GM12865 (cell line): ENCODE measurements around the gene DNAJA1.

ENCODE experiments used
- DNase-seq: peaks from one replicate; pipeline ENCODE4 v3.0.0; 2010; ENCODE audit warnings: low read depth
- H3K4me3 ChIP-seq: 2 replicates; pipeline ENCODE4 v1.5.1; 2011; ENCODE audit warnings: mild to moderate bottlenecking, low read depth, low read length, control low read depth
- TF ChIP-seq, protein P1 (sequence below): IDR thresholded peaks from 2 replicates; pipeline ENCODE4 v1.5.1; 2011; ENCODE audit warnings: low read length, control low read depth, low read depth, inconsistent platforms; ENCODE audit not compliant: insufficient read depth; ENCODE audit errors: missing control alignments

The DNAJA1 gene

DNA sequence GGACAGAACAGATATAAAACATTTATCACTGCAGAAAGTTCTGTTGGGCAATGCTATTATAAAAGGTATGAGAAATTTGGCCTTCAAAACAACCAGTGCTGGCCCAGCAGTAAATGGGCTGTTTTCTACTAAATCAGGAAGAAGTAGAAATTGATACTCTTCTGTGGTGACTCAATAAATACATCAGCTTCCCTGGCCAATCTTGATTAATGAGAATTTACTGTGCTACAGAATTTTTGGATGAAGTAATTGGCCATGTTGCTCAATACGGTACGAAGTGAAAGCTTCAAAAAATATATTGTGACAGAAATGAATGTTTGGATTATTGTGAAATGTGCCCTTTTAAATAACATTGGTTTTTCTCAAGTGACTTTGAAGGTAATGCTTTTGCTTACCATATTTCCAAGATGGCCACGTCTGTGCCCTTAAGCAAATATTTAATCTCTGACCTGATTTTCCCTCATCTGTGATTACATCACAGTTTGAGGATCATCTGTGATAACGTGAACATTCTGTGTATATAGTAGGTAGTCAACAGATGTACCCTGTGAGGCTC lies 4.2 kb downstream of the DNAJA1 start:
- H3K4me3 ChIP-seq: no peak overlapping the region
- DNase-seq: no peak

DNA sequence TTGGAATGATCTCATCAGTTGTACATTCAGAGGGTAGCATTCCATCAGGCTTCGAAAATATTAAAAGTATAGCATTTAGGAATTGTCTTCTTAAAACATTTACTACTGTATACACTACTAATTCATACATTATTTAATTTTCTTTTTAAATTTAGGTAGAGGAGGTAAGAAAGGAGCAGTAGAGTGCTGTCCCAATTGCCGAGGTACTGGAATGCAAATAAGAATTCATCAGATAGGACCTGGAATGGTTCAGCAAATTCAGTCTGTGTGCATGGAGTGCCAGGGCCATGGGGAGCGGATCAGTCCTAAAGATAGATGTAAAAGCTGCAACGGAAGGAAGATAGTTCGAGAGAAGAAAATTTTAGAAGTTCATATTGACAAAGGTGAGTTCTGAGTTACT lies 5.2 kb downstream of the DNAJA1 start:
- no peak overlapping the region for H3K4me3 ChIP-seq
- no peak for DNase-seq
- TF ChIP-seq, protein P1, sequence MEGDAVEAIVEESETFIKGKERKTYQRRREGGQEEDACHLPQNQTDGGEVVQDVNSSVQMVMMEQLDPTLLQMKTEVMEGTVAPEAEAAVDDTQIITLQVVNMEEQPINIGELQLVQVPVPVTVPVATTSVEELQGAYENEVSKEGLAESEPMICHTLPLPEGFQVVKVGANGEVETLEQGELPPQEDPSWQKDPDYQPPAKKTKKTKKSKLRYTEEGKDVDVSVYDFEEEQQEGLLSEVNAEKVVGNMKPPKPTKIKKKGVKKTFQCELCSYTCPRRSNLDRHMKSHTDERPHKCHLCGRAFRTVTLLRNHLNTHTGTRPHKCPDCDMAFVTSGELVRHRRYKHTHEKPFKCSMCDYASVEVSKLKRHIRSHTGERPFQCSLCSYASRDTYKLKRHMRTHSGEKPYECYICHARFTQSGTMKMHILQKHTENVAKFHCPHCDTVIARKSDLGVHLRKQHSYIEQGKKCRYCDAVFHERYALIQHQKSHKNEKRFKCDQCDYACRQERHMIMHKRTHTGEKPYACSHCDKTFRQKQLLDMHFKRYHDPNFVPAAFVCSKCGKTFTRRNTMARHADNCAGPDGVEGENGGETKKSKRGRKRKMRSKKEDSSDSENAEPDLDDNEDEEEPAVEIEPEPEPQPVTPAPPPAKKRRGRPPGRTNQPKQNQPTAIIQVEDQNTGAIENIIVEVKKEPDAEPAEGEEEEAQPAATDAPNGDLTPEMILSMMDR: no peak

More for the DNA sequence above, 4.2 kb downstream of the DNAJA1 start:
- TF ChIP-seq, protein P1: no peak

DNA sequence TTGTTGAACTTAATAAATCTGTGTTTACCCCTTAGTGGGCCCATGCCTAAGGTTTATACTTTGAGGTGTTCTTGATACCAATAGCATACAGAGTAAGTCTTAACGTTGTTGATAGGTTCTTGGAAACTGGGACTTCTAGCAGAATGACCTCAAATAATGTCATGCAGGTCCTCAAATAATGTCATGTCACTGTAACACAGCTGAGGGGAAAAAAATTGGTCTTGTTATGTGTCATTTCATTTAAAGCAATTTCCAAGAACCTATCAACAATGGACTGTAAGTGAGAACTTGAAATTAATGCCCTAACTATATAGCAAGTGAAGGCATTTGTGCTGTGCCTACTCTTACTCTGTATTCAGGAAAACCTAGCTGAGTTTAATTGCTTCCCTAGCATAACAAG lies 7.2 kb downstream of the DNAJA1 start:
- DNase-seq: no peak
- TF ChIP-seq, protein P1: no peak
- H3K4me3 ChIP-seq: no peak overlapping the region

DNA sequence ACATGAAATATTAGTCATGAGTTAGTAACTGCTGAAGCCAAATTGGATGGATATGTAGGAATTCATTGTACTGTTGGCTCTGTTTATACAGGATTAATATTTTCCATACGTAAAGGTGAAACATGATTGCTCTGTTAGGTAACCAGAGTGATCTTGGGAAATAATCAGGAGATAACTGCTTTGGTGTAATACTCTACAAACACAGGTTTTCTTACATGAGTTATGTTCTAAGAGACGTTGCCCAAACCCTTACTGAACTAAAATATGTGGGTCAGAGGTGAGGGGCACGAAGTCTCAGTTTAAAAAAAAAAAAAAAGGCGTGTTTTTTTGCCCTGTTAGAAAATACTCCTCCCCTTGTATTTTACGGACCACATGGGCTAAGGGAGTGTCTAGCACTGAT lies 7.8 kb downstream of the DNAJA1 start:
- H3K4me3 ChIP-seq: no peak overlapping the region
- TF ChIP-seq, protein P1: no peak
- no peak for DNase-seq

DNA sequence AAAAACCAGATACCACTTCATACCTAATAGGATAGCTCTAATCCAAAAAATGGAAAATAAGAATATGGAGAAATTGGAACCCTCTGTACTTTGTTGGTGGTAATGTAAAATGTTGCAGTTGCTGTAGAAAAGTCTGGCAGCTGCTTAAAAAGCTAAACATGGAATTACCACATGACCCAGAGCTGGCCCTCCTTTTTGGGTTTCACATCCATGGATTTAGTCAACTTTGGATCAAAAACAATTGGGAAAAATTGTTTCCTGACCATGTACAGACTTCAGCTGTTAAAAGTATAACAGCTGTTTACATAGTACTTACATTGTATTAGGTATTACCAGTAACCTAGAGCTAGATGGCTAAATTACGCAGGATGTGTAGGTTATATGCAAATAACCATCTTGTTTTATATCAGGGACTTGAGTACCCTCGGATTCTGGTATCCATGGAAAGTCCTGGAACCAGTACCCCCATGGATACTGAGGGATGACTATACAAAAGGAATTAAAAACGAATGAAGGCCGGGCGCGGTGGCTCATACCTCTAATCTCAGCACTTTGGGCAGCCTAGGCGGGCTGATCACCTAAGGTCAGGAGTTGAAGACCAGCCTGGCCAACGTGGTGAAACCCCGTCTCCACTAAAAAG lies 15.8 kb downstream of the DNAJA1 start:
- H3K4me3 ChIP-seq: no peak overlapping the region
- DNase-seq: no peak
- TF ChIP-seq, protein P1: no peak

DNA sequence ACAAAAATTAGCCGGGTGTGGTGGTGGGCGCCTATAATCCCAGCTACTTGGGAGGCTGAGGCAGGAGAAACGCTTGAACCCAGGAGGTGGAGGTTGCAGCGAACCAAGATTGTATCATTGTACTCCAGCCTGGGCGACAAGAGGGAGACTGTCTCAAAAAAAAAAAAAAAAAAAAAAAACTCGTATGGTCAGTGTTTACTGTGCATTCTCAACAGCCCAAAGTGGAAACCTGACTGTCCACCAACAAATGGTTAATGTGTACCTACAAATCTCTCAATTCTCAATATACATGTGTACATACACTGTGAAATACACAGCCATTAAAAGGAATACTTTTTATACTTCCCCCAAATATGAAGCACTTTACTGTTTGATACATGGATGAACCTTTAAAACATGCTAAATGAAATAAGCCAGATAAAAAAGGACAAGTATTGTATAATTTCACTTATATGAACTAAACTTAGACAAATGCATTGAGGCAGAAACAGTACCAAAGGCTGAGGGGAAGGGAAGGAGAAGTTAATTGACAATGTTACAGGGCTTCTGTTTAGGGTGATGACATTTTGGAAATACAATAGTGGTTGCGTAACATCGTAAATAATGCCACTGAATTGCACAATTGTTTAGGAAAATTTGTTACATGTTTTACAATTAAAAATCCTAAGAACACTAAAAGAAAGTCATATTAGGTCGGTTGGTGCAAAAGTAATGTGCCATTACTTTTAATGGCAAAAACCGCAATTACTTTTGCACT lies 16.5 kb downstream of the DNAJA1 start:
- no peak for DNase-seq
- H3K4me3 ChIP-seq: no peak overlapping the region
- TF ChIP-seq, protein P1: no peak
